ENCODE measurements around the gene IRAK1.

IRAK1 gene

DNA sequence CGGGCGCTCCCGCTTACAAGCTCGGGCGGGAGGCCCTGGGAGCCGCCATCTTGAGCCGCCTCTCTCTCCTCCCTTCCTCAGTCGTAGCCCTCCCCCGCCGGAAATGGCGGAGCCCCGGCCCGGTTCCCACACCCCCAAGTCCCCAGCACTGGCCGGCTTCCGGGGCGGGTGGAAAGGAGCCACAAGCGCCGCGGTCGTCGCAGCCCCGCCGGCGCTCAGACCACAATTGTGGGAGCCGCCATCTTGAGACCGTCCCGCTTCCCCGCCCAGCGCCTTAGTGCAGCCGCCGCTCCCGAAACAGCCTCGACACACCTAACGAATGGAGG lies 48.6 kb downstream of the IRAK1 start:
- DNase-seq (ENCODE audit: low spot score) = peak; percentile 98

DNA sequence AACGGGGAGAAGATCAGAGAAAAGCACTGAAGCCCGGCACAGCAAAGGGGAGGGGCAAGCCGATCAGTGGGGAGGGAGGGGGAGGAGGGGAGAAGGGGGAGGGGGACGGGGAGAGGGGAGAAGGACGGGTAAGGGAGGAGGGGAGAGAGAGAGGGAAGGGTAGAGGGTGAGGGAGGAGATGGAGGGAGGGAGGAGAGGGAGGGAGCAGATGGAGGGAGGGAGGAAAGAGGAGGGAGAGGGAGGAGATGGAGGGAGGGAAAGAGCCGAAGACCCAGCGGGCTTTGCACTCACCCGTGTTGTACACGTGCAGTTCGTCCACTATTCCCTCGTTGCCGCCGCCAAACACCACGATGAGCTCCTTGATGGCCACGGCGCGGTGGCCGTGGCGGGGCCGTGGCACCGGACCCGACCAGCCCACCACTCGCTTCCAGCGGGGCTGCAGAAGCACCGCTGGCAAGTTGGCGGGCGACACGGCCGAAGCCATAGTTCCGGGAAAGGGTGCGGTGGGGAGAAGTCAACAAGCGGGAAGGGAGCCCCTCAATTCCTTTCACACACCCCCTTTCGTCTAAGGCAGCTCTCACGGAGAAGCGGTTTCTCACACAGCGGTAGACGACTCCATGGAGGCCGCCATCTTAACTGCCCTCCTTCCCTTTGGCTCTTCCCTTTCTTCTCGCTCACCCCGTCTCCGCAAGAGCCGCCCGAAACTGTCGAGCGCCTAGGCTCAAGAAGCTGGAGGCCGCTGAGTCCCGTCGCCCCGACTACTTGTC lies 49.2 kb downstream of the IRAK1 start:
- DNase-seq (ENCODE audit: low spot score) = peak; percentile 65

DNA sequence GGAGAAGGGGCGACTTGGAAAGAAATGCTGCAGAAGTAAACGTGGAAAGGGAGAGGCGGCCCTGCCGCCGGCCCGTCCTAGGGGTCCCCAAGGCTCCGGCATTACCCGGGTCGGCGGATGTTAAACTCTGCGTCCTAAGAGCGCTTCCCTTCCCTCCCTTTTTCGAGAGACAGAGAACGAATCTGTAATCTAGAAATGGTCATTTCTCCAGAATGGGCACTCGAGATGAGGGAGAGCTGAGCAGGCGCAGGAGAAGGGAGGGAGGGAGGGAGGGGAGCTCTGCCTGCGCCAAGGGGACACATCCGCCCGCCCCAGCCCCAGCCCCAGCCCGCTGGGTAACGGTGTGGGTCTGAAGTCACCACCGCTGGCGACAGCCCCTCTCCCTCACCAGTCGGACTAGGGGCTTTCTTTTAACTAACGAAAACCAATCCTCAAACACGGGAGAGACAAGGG lies 49.8 kb downstream of the IRAK1 start:
- peak; percentile 50 for DNase-seq (ENCODE audit: low spot score)

DNA sequence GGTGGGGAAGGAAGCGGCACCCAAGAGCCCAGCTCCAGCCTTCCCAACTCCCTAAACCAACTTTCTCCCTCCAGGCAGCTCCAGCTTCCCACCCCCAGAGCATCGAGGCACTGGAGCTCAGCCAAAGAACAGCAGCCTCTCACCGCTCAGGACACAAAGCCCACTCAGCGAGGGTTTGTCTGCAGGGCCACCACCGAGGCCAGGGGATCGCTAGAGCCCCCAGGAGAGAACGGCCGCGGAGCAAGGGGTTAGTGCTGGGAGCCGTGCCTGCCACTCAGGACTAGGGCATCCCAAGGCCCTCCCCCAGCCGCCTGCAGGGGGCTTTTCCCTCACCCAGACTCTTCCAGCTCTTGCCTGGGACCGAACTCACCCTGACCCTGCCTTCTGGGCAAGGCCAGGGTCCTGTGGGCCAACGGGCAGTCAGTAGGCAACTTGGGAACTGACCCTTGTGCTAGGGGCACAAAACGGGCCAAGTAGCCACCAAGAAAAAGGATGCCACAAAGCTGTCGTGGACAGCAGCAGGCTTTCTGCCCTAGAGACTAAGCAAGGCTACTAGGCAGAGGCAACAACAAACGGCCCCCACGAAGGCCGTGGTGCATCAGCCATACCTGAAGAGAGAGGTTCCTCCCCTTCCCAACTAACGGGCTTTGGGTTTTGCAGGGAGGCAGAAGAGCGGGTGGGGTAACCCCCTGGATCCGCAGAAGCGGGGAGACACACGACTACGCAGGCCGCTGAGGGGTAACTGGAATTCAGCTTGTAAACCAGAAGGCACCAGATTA lies 50.4 kb downstream of the IRAK1 start:
- DNase-seq (ENCODE audit: low spot score) = no peak

DNA sequence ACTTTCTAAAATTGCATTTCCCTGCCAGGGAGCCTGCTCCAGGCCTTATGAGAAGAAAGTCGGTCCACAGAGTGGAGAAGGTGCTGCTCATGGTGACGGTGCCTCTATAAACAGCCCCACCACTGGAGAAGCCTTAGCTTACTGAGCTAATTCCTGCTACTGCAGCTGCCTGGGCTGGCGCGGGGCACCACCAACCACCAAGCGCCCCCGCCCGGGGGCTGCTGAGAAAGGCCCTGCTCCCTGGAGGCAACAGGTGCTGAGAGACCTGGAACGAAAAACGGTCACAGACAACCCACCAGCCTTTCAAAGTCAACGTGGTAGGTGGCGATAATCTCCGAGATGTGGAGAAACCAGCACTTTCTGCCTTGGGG lies 51.0 kb downstream of the IRAK1 start:
- no peak for DNase-seq (ENCODE audit: low spot score)

DNA sequence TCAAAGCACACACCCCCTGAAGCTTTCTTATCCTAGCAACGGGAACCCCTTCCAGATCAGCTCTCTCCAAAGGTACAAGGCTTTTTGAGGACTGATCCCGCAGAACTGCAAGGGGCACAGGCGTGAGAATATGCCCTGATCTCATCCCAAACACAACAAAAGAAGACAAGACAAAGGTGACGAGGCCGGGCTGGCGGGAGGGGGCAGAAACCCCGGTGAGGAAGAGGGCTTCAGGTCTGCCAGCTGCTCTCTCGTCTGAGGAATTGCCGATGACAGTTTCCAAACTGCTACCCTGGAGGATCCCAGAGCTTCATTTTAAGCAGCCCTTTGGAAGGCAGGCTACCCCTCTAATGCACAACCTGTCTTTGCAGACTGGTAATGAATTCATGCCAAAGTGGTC lies 51.4 kb downstream of the IRAK1 start:
- DNase-seq (ENCODE audit: low spot score) = no peak

DNA sequence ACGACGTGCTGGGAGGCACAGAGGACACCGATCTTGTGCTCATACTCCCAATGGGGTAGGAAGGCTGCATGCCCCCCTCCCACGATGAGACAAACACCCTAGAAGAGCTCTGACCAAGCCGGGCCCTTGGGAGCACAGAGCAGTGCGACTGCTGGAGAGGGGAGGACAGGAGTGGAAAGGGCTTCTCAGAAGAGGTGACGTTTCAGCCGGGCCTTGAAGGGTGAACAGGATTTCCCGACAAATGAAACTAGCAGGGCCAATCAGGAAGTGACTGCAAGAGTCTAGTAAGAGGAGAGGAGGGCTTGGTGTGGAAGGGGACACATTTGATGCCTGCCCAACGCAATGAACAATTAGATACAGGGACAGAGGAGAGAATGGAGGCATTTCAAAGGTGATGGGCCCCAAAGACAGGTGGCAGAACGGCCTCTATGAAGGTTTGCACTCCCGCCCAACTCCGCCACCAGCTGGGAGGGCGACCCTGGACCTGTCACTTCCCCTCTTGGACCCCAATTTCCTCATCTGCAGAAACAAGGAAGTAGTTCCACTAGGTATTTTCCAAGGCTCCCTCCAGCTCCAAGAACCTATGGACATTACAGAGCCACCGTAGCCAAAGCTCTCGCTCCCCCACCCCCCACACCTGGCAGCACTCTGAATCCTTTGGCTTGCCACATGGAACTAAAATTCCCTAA lies 52.0 kb downstream of the IRAK1 start:
- DNase-seq (ENCODE audit: low spot score) = no peak

DNA sequence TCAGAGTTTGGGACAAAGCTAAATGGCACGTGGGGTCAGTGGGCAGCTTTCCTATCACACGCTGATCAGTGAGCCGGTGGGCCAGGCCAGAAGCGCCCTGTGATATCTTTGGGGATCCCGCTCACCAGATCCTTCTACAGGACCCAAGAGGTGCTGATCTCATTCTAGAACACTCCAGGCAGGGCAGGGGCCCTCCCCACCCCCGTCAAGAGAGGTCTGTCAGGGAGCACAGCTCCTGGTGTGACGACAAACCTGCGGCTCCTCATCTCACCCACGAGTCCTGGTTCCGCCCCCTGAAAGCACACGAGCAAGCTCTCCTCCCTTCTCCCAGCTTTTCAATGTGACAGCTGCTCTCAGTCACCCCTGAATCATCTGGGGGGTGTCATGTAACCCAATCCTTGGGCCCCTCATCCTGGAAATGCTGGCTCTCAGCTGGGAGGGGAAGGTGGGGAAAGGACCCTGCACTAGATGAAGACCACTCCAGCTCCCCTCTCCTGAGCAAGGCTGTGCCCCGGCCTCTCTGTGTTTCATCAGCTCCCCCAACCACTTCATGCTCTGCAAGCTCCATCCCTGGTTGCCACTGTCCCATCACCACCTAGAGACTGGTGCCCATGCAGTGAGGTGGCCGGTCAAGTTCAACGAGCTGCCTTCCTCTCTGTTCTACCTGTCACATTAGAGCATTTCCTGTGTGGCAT lies 52.7 kb downstream of the IRAK1 start:
- no peak for DNase-seq (ENCODE audit: low spot score)

DNA sequence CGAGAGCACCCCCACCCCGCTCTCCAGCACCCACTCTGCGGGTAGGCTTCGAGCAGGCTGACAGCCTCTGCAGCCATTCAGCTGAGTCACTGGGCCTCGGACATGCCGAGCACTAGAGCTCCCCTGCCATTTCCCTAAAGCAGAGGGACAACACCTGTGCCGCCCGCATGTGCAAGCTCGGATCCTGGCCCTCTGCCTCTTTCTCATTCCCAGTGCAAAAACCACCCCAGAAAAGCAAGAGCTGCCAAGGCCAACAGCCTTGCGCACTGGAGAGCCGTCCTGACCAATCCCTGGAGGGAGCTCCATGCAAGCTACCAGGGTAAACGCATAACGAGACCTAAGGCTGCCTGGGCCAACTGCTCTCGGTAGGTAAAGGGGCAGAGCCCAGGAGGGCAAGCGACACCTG lies 53.4 kb downstream of the IRAK1 start:
- no peak for DNase-seq (ENCODE audit: low spot score)

DNA sequence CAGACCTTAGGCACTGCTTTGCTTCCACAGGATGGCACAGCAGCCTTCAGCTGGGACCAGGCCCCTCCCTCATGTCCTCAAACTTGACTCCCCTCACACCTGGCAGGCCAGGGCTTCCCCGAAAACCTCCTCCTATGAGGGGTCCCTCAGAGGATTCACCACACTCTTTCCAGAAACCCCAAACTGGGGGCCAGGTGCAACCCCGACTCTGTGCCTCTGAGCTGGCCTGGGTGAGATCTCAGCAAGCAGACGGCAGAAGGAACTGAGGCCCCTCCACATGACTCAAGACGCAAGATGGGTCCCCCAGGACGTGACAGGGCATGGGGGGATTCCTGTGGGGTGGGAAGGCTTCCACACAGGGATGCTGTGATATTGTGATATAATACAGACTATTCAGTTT lies 54.3 kb downstream of the IRAK1 start:
- DNase-seq (ENCODE audit: low spot score) = no peak

DNA sequence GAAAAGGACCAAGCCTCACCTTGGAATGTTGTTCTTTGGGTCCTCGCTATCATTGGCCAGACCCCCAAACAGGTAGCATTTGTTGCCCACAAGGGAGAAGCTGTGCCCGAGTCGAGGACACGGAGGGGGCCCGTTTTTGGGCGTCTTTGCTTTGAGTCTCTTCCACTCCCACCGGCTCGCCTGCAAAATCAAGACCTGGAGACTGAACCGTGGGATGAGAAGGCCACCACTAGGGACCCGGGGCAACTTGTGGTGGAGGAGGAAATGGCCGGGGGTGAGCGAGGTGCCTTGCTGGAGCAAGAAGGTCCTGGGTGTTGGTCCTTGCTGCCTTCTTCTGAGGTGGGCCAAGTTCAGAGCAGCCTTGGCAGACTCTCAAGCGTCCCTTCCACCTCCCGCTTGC lies 55.6 kb downstream of the IRAK1 start:
- DNase-seq (ENCODE audit: low spot score) = no peak

DNA sequence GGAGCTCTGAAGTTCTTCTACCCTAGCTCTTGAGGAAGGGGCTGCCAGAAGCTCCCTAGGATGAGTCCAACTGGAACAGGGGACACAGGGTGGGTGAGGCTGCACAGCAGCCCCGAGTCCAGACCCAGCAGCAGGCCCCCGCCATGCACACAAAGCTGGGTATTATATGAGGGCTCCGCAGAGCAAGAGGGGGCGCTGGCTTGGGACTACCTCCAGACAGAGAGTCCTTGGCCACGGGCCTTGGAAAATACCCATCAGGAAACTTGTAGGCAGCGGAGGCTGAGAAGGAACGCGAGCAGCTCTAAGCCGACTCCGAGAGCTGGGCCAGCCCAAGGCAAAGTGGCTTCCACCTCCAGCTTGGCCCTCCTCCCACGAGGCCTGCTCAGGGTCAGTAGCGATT lies 56.2 kb downstream of the IRAK1 start:
- no peak for DNase-seq (ENCODE audit: low spot score)

DNA sequence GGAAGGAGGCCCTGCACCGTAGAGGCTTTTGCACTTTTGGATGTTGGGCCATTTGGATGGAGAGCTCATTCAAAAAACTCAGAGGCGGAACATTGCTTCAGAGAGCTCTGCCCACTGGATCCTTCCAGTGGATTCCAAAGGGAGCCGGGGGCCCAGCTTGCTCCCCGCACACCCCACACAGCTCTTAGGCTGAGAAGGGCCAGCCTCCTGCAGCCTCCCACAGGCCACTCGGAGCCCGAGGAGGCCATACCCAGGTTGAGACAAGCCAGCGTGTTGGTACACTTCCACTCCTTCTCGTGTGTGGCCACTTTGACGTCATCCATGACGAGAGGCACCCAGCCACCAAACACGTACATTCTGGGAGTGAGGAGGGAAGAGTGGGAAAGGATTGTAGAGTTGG lies 58.4 kb downstream of the IRAK1 start:
- no peak for DNase-seq (ENCODE audit: low spot score)

DNA sequence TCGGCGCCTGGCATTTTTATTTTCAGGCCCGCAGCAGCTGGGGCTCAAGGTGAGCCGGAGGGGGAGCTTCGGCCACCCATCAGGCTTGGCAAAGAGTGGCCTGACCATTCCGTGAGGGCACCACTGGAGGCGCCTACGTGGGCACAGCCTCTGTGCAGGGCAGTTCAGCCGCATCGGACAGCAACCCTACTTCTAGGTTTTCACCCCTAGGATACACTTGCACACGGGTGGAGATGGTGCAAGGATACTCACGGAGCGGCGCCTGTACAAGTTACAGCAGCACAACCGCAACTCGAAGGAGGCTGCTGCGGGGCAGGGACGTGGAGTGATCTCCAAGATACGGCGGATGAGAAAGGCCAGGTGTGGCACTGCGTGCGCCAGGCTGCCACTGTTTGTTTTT lies 58.9 kb downstream of the IRAK1 start:
- no peak for DNase-seq (ENCODE audit: low spot score)
